GM18907 (cell line): ENCODE results near the gene ZNF662.
"Not testable (repeated sequence)": the region's sequence is repeated elsewhere in the genome, so short reads cannot be mapped to it uniquely, and the experiment has no call there.

Source experiments
- ATAC-seq: cut with Tn5 transposase; IDR thresholded peaks from one replicate; pipeline ENCODE4 v1.9.1; 2021; ENCODE audit warnings: mild to moderate bottlenecking, moderate library complexity; ENCODE audit not compliant: unreplicated experiment

Gene ZNF662

GRCh38 chr3:42906070-42906847, at the start of gene ZNF662:
Gene ZNF662 (plus strand): TSS chr3:42906142. CDS start chr3:42908115, 1,973 bp downstream.
- no peak for ATAC-seq

- ATAC-seq, result no peak
Observed at GRCh38 chr3:42856544-42856943, 49.4 kb upstream of the ZNF662 start.

DNA sequence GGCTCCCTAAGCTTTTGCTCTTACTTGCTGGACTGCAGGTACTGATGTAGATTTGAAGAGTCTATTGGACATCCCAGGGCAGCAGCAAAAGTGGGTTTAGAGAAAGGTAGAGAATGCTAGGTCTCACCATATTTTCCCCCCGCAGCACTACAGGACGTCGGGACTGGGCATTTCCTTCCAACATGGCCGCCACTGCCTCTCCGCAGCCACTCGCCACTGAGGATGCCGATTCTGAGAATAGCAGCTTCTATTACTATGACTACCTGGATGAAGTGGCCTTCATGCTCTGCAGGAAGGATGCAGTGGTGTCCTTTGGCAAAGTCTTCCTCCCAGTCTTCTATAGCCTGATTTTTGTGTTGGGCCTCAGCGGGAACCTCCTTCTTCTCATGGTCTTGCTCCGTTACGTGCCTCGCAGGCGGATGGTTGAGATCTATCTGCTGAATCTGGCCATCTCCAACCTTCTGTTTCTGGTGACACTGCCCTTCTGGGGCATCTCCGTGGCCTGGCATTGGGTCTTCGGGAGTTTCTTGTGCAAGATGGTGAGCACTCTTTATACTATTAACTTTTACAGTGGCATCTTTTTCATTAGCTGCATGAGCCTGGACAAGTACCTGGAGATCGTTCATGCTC, 41.5 kb upstream of the ZNF662 start:
- no peak for ATAC-seq

- no peak for ATAC-seq
Observed at GRCh38 chr3:42865256-42865655, 40.7 kb upstream of the ZNF662 start.

DNA sequence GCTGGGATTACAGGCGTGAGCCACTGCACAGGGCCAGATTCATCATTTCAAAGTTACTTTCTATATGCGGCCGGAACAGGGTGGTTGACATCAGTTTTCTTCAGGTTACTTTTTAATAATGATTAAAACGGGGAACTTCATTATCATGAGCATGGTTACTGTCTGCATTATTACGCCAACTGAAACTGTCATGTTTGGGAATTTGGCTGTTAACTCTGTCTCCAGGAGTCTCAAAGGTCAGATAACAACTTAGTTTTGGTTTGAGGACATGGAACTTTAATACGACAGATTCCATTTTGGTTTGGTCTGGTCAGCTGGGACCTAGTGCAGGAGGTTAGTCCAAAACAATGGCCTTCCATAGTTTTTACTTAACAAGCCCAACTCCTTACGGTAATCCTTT, 38.8 kb upstream of the ZNF662 start:
- no peak for ATAC-seq

GRCh38 chr3:42868841-42869240, 37.1 kb upstream of the ZNF662 start:
- no peak for ATAC-seq

GRCh38 chr3:42871592-42872196, 34.2 kb upstream of the ZNF662 start:
- no peak for ATAC-seq

DNA sequence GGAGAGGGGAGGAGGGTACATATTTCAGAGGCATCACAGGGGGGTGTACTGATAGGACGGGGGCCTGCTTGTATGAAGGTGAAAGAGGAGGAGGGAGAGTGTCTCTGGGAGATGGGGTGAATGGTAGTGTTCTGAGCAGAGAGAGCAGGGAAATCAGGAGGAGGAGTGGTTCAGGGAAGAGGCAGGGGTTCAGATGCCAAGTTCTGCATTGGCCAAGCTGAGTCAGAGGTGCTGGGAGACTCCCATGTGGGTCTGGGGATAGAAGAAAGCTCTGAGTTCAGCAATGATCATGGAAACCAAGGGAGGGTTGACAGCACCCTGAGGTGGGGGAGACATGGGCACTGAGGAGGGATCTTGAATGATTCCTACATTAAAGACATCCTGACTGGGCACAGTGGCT, 33.2 kb upstream of the ZNF662 start:
- no peak for ATAC-seq

GRCh38 chr3:42873221-42873982, 32.5 kb upstream of the ZNF662 start:
- no peak for ATAC-seq

GRCh38 chr3:42874749-42875148, 31.2 kb upstream of the ZNF662 start:
- no peak for ATAC-seq

- ATAC-seq, result no peak
Observed at GRCh38 chr3:42875325-42876151, 30.4 kb upstream of the ZNF662 start, which contains the start of gene CYP8B1. Gene CYP8B1 (minus strand): TSS chr3:42875879. CDS start chr3:42875816, 63 bp downstream.

- ATAC-seq, result no peak
Observed at GRCh38 chr3:42876401-42876800, 29.5 kb upstream of the ZNF662 start.

DNA sequence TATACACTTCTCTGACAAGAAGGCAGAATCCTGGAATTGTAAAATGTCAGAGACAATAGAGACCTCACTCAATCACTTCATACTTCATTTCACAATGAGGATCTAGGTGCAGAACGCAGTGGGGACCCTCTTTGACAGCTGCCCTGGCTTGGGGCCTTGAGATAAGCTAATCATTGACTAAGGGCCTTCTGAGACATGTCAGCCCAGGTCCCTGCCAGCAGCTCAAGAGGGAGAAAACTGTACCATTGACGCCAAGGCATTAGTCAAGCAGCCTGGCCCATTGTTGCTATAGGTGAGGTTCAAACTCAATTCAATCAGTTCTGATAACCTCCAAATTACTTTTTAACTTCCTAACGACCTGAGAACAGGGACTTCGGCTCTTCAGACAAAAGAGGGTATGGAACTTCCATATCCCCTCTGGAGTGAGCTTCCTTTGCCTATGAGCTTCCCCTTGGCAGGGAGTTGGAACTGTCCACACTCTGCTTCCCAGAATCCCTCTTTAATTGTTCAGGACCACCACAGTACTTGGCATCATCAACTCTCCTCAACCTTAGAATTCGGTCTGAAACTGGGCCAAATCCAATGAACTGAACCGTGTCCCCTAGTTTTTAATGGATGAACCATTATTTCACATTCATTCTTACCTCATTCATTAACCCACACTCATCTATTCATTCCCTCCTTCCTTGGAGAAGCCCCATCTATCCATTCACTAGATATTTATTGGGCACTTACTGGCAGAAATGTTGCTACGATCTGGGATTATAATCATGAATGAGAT, 28.8 kb upstream of the ZNF662 start:
- no peak for ATAC-seq

- ATAC-seq, result no peak
Observed at GRCh38 chr3:42877881-42878280, 28.1 kb upstream of the ZNF662 start.

DNA sequence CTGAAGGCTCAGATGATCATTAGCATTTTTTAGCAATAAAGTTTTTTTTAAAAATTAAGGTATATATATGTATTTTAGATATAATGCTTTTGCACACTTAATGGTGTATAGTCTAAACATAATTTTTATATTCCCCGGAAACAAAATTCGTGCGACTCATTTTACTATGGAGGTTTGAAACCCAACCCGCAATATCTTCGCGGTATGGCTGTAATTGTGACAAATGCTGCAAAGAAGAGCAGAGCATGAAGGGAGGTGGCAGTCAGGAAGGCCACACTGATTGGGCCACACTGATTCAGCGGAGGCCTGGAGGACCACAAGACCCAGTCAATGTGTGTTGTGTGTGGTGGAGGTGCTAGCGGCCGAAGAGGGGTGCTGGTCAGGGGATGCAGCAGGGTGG, 25.8 kb upstream of the ZNF662 start:
- no peak for ATAC-seq

GRCh38 chr3:42880601-42881451, 25.1 kb upstream of the ZNF662 start:
- peak; percentile 98 for ATAC-seq

GRCh38 chr3:42883251-42883930, 22.6 kb upstream of the ZNF662 start:
- not testable (repeated sequence) for ATAC-seq

GRCh38 chr3:42884324-42884723, 21.6 kb upstream of the ZNF662 start:
- no peak for ATAC-seq
